HEK293 (cell line): ENCODE results near the gene MSANTD1.

ENCODE experiments used
- CTCF ChIA-PET: fragments of 350-600 bp; formaldehyde crosslinking; extraction: SDS; loops from one replicate; lab custom pipeline; 2021; ENCODE audit warnings: antibody characterized with exemption; lab: Yijun Ruan, JAX
- POLR2A ChIA-PET: fragments of 300-600 bp; formaldehyde crosslinking; extraction: SDS; loops from one replicate; lab custom pipeline; 2020; ENCODE audit warnings: antibody characterized with exemption, inconsistent platforms; lab: Yijun Ruan, JAX
- H3K27ac ChIP-seq: fragments of 200-500 bp; sonication (Bioruptor generic); 2 replicates; pipeline ENCODE4 v1.5.1; 2014; ENCODE audit warnings: low read depth, low read length, control low read depth, inconsistent platforms; ENCODE audit errors: extremely low read depth
- H3K36me3 ChIP-seq, 2 experiments: fragments of 200-500 bp in 1 of 2; sonication (Bioruptor generic) in 1 of 2; 1 replicate in 1 of 2; 2 replicates in 1 of 2; pipeline ENCODE4 v1.5.1; 2014 to 2017; ENCODE audit warnings: inconsistent platforms in 2 of 2, low read length in 2 of 2; ENCODE audit not compliant: control insufficient read depth in 2 of 2, insufficient read depth in 1 of 2
- H3K4me1 ChIP-seq: fragments of 200-500 bp; sonication (Bioruptor generic); 2 replicates; pipeline ENCODE4 v1.5.1; 2014; ENCODE audit warnings: mild to moderate bottlenecking, low read length, inconsistent platforms; ENCODE audit not compliant: control insufficient read depth, insufficient read depth
- H3K4me3 ChIP-seq: 2 replicates; pipeline ENCODE4 v1.5.1; 2011; ENCODE audit warnings: low read depth, mild to moderate bottlenecking, control low read depth, low read length, moderate library complexity
- H3K9me3 ChIP-seq: fragments of 200-500 bp; sonication (Bioruptor generic); 2 replicates; pipeline ENCODE4 v1.5.1; 2014; ENCODE audit warnings: low read depth, low read length, inconsistent platforms; ENCODE audit not compliant: control insufficient read depth, insufficient read depth
- ATF2 ChIP-seq: fragments of 450-650 bp; formaldehyde crosslinking; IDR thresholded peaks from 2 replicates; pipeline ENCODE4 v1.5.1; 2016; ENCODE audit warnings: missing biosample characterization, missing genetic modification characterization, low read depth
- BCL11B ChIP-seq: fragments of 450-650 bp; formaldehyde crosslinking; IDR thresholded peaks from 2 replicates; pipeline ENCODE4 v1.5.1; 2016; ENCODE audit warnings: low read depth, missing biosample characterization, missing genetic modification characterization
- ELK4 ChIP-seq: IDR thresholded peaks from 2 replicates; pipeline ENCODE4 v1.6.1; 2011; ENCODE audit warnings: mild to moderate bottlenecking, low read depth, low read length, borderline replicate concordance
- KLF7 ChIP-seq: fragments of 450-650 bp; formaldehyde crosslinking; IDR thresholded peaks from 2 replicates; pipeline ENCODE4 v1.5.1; 2016; ENCODE audit warnings: missing biosample characterization, missing genetic modification characterization, borderline replicate concordance
- KLF8 ChIP-seq: fragments of 450-650 bp; formaldehyde crosslinking; IDR thresholded peaks from 2 replicates; pipeline ENCODE4 v1.5.1; 2016; ENCODE audit warnings: missing biosample characterization, missing genetic modification characterization
- MYNN ChIP-seq: fragments of 450-650 bp; formaldehyde crosslinking; IDR thresholded peaks from 2 replicates; pipeline ENCODE4 v1.5.1; 2016; ENCODE audit warnings: missing biosample characterization, missing genetic modification characterization, borderline replicate concordance
- PATZ1 ChIP-seq: fragments of 450-650 bp; formaldehyde crosslinking; IDR thresholded peaks from 2 replicates; pipeline ENCODE4 v1.5.1; 2016; ENCODE audit warnings: missing biosample characterization, missing genetic modification characterization
- ZFP37 ChIP-seq: fragments of 450-650 bp; formaldehyde crosslinking; IDR thresholded peaks from 2 replicates; pipeline ENCODE4 v1.5.1; 2016; ENCODE audit warnings: missing biosample characterization, missing genetic modification characterization
- ZNF132 ChIP-seq: fragments of 450-650 bp; formaldehyde crosslinking; IDR thresholded peaks from 2 replicates; pipeline ENCODE4 v1.5.1; 2017; ENCODE audit warnings: missing biosample characterization, missing genetic modification characterization, borderline replicate concordance
- ZNF133 ChIP-seq: fragments of 450-650 bp; formaldehyde crosslinking; IDR thresholded peaks from 2 replicates; pipeline ENCODE4 v1.5.1; 2016; ENCODE audit warnings: missing biosample characterization, missing genetic modification characterization
- ZNF16 ChIP-seq: fragments of 450-650 bp; formaldehyde crosslinking; IDR thresholded peaks from 2 replicates; pipeline ENCODE4 v1.5.1; 2016; ENCODE audit warnings: low read depth, missing biosample characterization, missing genetic modification characterization
- ZNF18 ChIP-seq: fragments of 450-650 bp; formaldehyde crosslinking; IDR thresholded peaks from 2 replicates; pipeline ENCODE4 v1.5.1; 2016; ENCODE audit warnings: missing biosample characterization, missing genetic modification characterization
- ZNF221 ChIP-seq: fragments of 450-650 bp; formaldehyde crosslinking; IDR thresholded peaks from 2 replicates; pipeline ENCODE4 v1.5.1; 2017; ENCODE audit warnings: missing biosample characterization, missing genetic modification characterization, borderline replicate concordance
- ZNF23 ChIP-seq: fragments of 450-650 bp; formaldehyde crosslinking; IDR thresholded peaks from 2 replicates; pipeline ENCODE4 v1.5.1; 2016; ENCODE audit warnings: missing biosample characterization, missing genetic modification characterization, borderline replicate concordance
- ZNF292 ChIP-seq: fragments of 450-650 bp; formaldehyde crosslinking; IDR thresholded peaks from 2 replicates; pipeline ENCODE4 v1.5.1; 2016; ENCODE audit warnings: low read depth, missing biosample characterization, missing genetic modification characterization, borderline replicate concordance
- ZNF341 ChIP-seq: fragments of 450-650 bp; formaldehyde crosslinking; IDR thresholded peaks from 2 replicates; pipeline ENCODE4; 2016; ENCODE audit warnings: low read depth, missing biosample characterization, missing genetic modification characterization
- ZNF473 ChIP-seq: fragments of 450-650 bp; formaldehyde crosslinking; IDR thresholded peaks from 2 replicates; pipeline ENCODE4 v1.5.1; 2017; ENCODE audit warnings: missing biosample characterization, missing genetic modification characterization
- ZNF501 ChIP-seq: fragments of 450-650 bp; formaldehyde crosslinking; IDR thresholded peaks from 2 replicates; pipeline ENCODE4 v1.5.1; 2016; ENCODE audit warnings: missing biosample characterization, missing genetic modification characterization
- ZNF600 ChIP-seq: fragments of 450-650 bp; formaldehyde crosslinking; IDR thresholded peaks from 2 replicates; pipeline ENCODE4 v1.5.1; 2016; ENCODE audit warnings: missing biosample characterization, missing genetic modification characterization
- ZNF626 ChIP-seq: fragments of 450-650 bp; sonication (Bioruptor Pico); formaldehyde crosslinking; IDR thresholded peaks from 2 replicates; pipeline ENCODE4 v1.5.1; 2018; ENCODE audit warnings: missing biosample characterization, missing genetic modification characterization, inconsistent platforms
- ZNF768 ChIP-seq: fragments of 450-650 bp; formaldehyde crosslinking; IDR thresholded peaks from 2 replicates; pipeline ENCODE4 v1.5.1; 2018; ENCODE audit warnings: missing biosample characterization, mild to moderate bottlenecking, missing genetic modification characterization
- TF ChIP-seq, protein P1 (sequence below): fragments of 450-650 bp; IDR thresholded peaks from 2 replicates; pipeline ENCODE4 v1.5.1; 2018; ENCODE audit warnings: missing biosample characterization, missing genetic modification characterization
- TF ChIP-seq, protein P2 (sequence below): fragments of 450-650 bp; formaldehyde crosslinking; IDR thresholded peaks from 2 replicates; pipeline ENCODE4 v1.5.1; 2016; ENCODE audit warnings: missing biosample characterization, missing genetic modification characterization

MSANTD1 gene

GRCh38 chr4:3212391-3213105, 36.4 kb upstream of the MSANTD1 start:
- H3K9me3 ChIP-seq = no peaks in the 10 kb centered on the region
- peaks cover 0 to 88% of the 10 kb centered on the region in 2 experiments; a peak in 1 of 3 replicates for H3K36me3 ChIP-seq
- TF ChIP-seq KLF7 (tag by site-specific recombination) (no peak), ELK4 (no peak), ZNF768 (tag by site-specific recombination) (no peak)
- H3K4me1 ChIP-seq = no peaks in the 10 kb centered on the region
- H3K4me3 ChIP-seq = no peak overlapping the region
- CTCF ChIA-PET = no interaction called here
- POLR2A ChIA-PET = no interaction called here
- H3K27ac ChIP-seq = no peak overlapping the region

DNA sequence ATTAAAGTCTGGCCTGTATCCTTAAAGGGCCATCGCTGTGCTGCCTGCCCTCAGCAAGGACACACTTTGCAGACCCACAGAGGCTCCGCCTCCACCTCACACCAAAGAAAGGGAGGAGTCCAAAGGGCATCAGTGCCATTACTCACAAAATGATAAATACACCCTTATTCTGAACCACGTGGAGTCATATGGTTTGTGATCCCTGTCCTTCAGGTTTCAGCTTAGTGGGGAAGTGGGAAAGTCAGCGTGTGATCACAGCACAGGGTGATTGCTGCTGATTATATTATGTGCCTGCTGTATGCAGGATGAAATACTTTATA, 35.9 kb upstream of the MSANTD1 start:
- Histone ChIP-seq H3K9me3 (no peaks in the 10 kb centered on the region), H3K4me3 (no peak overlapping the region), H3K36me3 (peaks cover 0 to 88% of the 10 kb centered on the region in 2 experiments; a peak in 1 of 3 replicates), H3K27ac (no peak overlapping the region)
- POLR2A ChIA-PET = no interaction called here
- CTCF ChIA-PET = no interaction called here
- TF ChIP-seq, protein P1, sequence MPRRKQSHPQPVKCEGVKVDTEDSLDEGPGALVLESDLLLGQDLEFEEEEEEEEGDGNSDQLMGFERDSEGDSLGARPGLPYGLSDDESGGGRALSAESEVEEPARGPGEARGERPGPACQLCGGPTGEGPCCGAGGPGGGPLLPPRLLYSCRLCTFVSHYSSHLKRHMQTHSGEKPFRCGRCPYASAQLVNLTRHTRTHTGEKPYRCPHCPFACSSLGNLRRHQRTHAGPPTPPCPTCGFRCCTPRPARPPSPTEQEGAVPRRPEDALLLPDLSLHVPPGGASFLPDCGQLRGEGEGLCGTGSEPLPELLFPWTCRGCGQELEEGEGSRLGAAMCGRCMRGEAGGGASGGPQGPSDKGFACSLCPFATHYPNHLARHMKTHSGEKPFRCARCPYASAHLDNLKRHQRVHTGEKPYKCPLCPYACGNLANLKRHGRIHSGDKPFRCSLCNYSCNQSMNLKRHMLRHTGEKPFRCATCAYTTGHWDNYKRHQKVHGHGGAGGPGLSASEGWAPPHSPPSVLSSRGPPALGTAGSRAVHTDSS (tag by site-specific recombination) = no peak
- no peak for TF ChIP-seq ZNF626 (tag by site-specific recombination)
- TF ChIP-seq ZNF16 (tag by site-specific recombination) = no peak
- no peak for TF ChIP-seq ZNF501
- TF ChIP-seq ZNF23 = no peak
- no peak for TF ChIP-seq ZNF341 (tag by site-specific recombination)
- no peak for TF ChIP-seq KLF8 (tag by site-specific recombination)
- no peak for TF ChIP-seq ZNF292 (tag by site-specific recombination)
- TF ChIP-seq ZNF18 (tag by site-specific recombination) = no peak
- no peak for TF ChIP-seq ZNF600 (tag by site-specific recombination)
- no peak for TF ChIP-seq ZFP37 (tag by site-specific recombination)
- TF ChIP-seq, protein P2, sequence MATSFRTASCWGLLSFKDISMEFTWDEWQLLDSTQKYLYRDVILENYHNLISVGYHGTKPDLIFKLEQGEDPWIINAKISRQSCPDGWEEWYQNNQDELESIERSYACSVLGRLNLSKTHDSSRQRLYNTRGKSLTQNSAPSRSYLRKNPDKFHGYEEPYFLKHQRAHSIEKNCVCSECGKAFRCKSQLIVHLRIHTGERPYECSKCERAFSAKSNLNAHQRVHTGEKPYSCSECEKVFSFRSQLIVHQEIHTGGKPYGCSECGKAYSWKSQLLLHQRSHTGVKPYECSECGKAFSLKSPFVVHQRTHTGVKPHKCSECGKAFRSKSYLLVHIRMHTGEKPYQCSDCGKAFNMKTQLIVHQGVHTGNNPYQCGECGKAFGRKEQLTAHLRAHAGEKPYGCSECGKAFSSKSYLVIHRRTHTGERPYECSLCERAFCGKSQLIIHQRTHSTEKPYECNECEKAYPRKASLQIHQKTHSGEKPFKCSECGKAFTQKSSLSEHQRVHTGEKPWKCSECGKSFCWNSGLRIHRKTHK (tag by site-specific recombination) = no peak
- TF ChIP-seq PATZ1 (tag by site-specific recombination) = no peak
- no peak for TF ChIP-seq ZNF473
- no peak for TF ChIP-seq ZNF132
- TF ChIP-seq ZNF133 = no peak
- TF ChIP-seq ATF2 (tag by site-specific recombination) = no peak
- TF ChIP-seq BCL11B (tag by site-specific recombination) = no peak
- TF ChIP-seq MYNN (tag by site-specific recombination) = no peak
- TF ChIP-seq ZNF221 (tag by site-specific recombination) = no peak
- TF ChIP-seq, all 188 proteins: peak for 0
- H3K4me1 ChIP-seq = no peaks in the 10 kb centered on the region
